Stomach smooth muscle (tissue), 2 donors: ENCODE data around the gene ZMIZ1.

Source experiments
- H3K27ac ChIP-seq: one replicate; pipeline ENCODE4 v1.7.0; 2013; ENCODE audit warnings: mild to moderate bottlenecking, low read length, inconsistent platforms
- H3K27me3 ChIP-seq, 2 donors: one replicate each; pipeline ENCODE4 v1.7.0; 2013; ENCODE audit warnings: low read length in 2 of 2; ENCODE audit not compliant: insufficient read depth in 2 of 2, control insufficient read depth in 1 of 2
- H3K36me3 ChIP-seq, 2 donors: one replicate each; pipeline ENCODE4 v1.7.0; 2013; ENCODE audit warnings: low read length in 2 of 2; ENCODE audit not compliant: control insufficient read depth in 2 of 2, insufficient read depth in 2 of 2
- H3K4me1 ChIP-seq: one replicate; pipeline ENCODE4 v1.7.0; 2013; ENCODE audit warnings: low read length; ENCODE audit not compliant: control insufficient read depth, insufficient read depth
- H3K4me3 ChIP-seq, 2 donors: one replicate each; pipeline ENCODE4 v1.7.0; 2013; ENCODE audit warnings: low read length in 2 of 2
- H3K9ac ChIP-seq, 2 donors: one replicate each; pipeline ENCODE4 v1.7.0; 2013; ENCODE audit warnings: low read length in 2 of 2, mild to moderate bottlenecking in 1 of 2
- H3K9me3 ChIP-seq, 2 donors: one replicate each; pipeline ENCODE4 v1.7.0; 2013; ENCODE audit warnings: low read length in 2 of 2; ENCODE audit not compliant: control insufficient read depth in 2 of 2
- donor health status: healthy.
- donor health status: Pancreatic carcinoma.

ZMIZ1 gene

GRCh38 chr10:79097021-79097872, 28.5 kb downstream of the ZMIZ1 start:
- no peaks in the 10 kb centered on the region for H3K27me3 ChIP-seq
- H3K4me1 ChIP-seq: peaks cover 84% of the 10 kb centered on the region
- H3K9ac ChIP-seq: no peak overlapping the region
- H3K27ac ChIP-seq: peak overlapping the region; percentile 24
- no peak overlapping the region for H3K4me3 ChIP-seq
- H3K36me3 ChIP-seq: no peaks in the 10 kb centered on the region
- H3K9me3 ChIP-seq: no peaks in the 10 kb centered on the region

GRCh38 chr10:79098061-79098460, 29.3 kb downstream of the ZMIZ1 start:
- Histone ChIP-seq H3K4me1 (peaks cover 86% of the 10 kb centered on the region), H3K9ac (no peak overlapping the region), H3K27me3 (no peaks in the 10 kb centered on the region), H3K27ac (no peak overlapping the region), H3K36me3 (no peaks in the 10 kb centered on the region), H3K9me3 (no peaks in the 10 kb centered on the region), H3K4me3 (no peak overlapping the region)

GRCh38 chr10:79098596-79099015, 29.8 kb downstream of the ZMIZ1 start:
- Histone ChIP-seq H3K27ac (no peak overlapping the region), H3K4me3 (no peak overlapping the region), H3K9me3 (no peaks in the 10 kb centered on the region), H3K36me3 (no peaks in the 10 kb centered on the region), H3K4me1 (peaks cover 89% of the 10 kb centered on the region), H3K27me3 (no peaks in the 10 kb centered on the region), H3K9ac (no peak overlapping the region)

GRCh38 chr10:79099898-79100448, 31.2 kb downstream of the ZMIZ1 start:
- Histone ChIP-seq H3K36me3 (no peaks in the 10 kb centered on the region), H3K9me3 (no peaks in the 10 kb centered on the region)

GRCh38 chr10:79100771-79101170, 32.0 kb downstream of the ZMIZ1 start:
- no peaks in the 10 kb centered on the region for H3K9me3 ChIP-seq
- no peak overlapping the region for H3K9ac ChIP-seq
- H3K4me3 ChIP-seq: no peak overlapping the region
- no peaks in the 10 kb centered on the region for H3K36me3 ChIP-seq
- peaks cover 90% of the 10 kb centered on the region for H3K4me1 ChIP-seq
- peak overlapping the region; percentile 73 for H3K27ac ChIP-seq
- H3K27me3 ChIP-seq: no peaks in the 10 kb centered on the region

More at GRCh38 chr10:79099898-79100448, 31.2 kb downstream of the ZMIZ1 start:
- H3K9ac ChIP-seq: peak overlapping the region in 1 of 2 donors; percentile 36
- no peaks in the 10 kb centered on the region for H3K27me3 ChIP-seq
- peaks cover 89% of the 10 kb centered on the region for H3K4me1 ChIP-seq
- H3K4me3 ChIP-seq: no peak overlapping the region
- peak overlapping the region; percentile 73 for H3K27ac ChIP-seq

- Histone ChIP-seq H3K9me3 (no peaks in the 10 kb centered on the region), H3K9ac (peak overlapping the region; percentile 35 to 62), H3K36me3 (no peaks in the 10 kb centered on the region), H3K4me1 (peaks cover 90% of the 10 kb centered on the region), H3K4me3 (peak overlapping the region; percentile 15 to 57), H3K27me3 (no peaks in the 10 kb centered on the region), H3K27ac (peak overlapping the region; percentile 73)
Measured at GRCh38 chr10:79101560-79102497, 33.1 kb downstream of the ZMIZ1 start.

GRCh38 chr10:79102498-79102874, 33.7 kb downstream of the ZMIZ1 start:
- H3K27me3 ChIP-seq: no peaks in the 10 kb centered on the region
- H3K9me3 ChIP-seq: no peaks in the 10 kb centered on the region
- peak overlapping the region; percentile 73 for H3K27ac ChIP-seq
- no peaks in the 10 kb centered on the region for H3K36me3 ChIP-seq
- peak overlapping the region in 1 of 2 donors; percentile 55 for H3K4me3 ChIP-seq
- H3K4me1 ChIP-seq: peaks cover 87% of the 10 kb centered on the region
- H3K9ac ChIP-seq: peak overlapping the region; percentile 29 to 35

- Histone ChIP-seq H3K36me3 (no peaks in the 10 kb centered on the region), H3K9ac (no peak overlapping the region), H3K27ac (peak overlapping the region; percentile 73), H3K4me1 (peaks cover 87% of the 10 kb centered on the region), H3K9me3 (no peaks in the 10 kb centered on the region), H3K4me3 (no peak overlapping the region), H3K27me3 (no peaks in the 10 kb centered on the region)
Measured at GRCh38 chr10:79103129-79103528, 34.4 kb downstream of the ZMIZ1 start.

GRCh38 chr10:79103585-79103984, 34.8 kb downstream of the ZMIZ1 start:
- no peaks in the 10 kb centered on the region for H3K27me3 ChIP-seq
- H3K4me1 ChIP-seq: peaks cover 84% of the 10 kb centered on the region
- H3K27ac ChIP-seq: peak overlapping the region; percentile 73

GRCh38 chr10:79105150-79105739, 36.5 kb downstream of the ZMIZ1 start:
- H3K36me3 ChIP-seq: no peaks in the 10 kb centered on the region
- no peaks in the 10 kb centered on the region for H3K9me3 ChIP-seq
- peak overlapping the region; percentile 73 for H3K27ac ChIP-seq
- no peak overlapping the region for H3K4me3 ChIP-seq
- H3K27me3 ChIP-seq: no peaks in the 10 kb centered on the region
- peaks cover 76% of the 10 kb centered on the region for H3K4me1 ChIP-seq
- no peak overlapping the region for H3K9ac ChIP-seq

More at GRCh38 chr10:79103585-79103984, 34.8 kb downstream of the ZMIZ1 start:
- H3K4me3 ChIP-seq: no peak overlapping the region
- no peaks in the 10 kb centered on the region for H3K36me3 ChIP-seq
- H3K9me3 ChIP-seq: no peaks in the 10 kb centered on the region
- no peak overlapping the region for H3K9ac ChIP-seq
